ENCODE measurements around the gene AK3.
"Not testable (repeated sequence)": the region's sequence is repeated elsewhere in the genome, so short reads cannot be mapped to it uniquely, and the experiment has no call there.

AK3 gene

GRCh38 chr9:4740638-4741364, at the start of gene AK3:
Gene AK3, minus strand, starts transcription at chr9:4741202. Its CDS starts 115 bp downstream, at chr9:4741087.
- DNase-seq (ENCODE audit: low spot score): peak; percentile 68

GRCh38 chr9:4788703-4789102, 47.7 kb upstream of the AK3 start:
- no peak for DNase-seq (ENCODE audit: low spot score)

GRCh38 chr9:4787876-4788275, 46.9 kb upstream of the AK3 start:
- DNase-seq (ENCODE audit: low spot score): no peak

GRCh38 chr9:4786599-4786998, 45.6 kb upstream of the AK3 start:
- no peak for DNase-seq (ENCODE audit: low spot score)

GRCh38 chr9:4784403-4784802, 43.4 kb upstream of the AK3 start:
- DNase-seq (ENCODE audit: low spot score): no peak

GRCh38 chr9:4783191-4783590, 42.2 kb upstream of the AK3 start:
- DNase-seq (ENCODE audit: low spot score): not testable (repeated sequence)

- no peak for DNase-seq (ENCODE audit: low spot score)
Observed at GRCh38 chr9:4781408-4781807, 40.4 kb upstream of the AK3 start.

- no peak for DNase-seq (ENCODE audit: low spot score)
Observed at GRCh38 chr9:4780651-4781050, 39.6 kb upstream of the AK3 start.

- DNase-seq (ENCODE audit: low spot score): not testable (repeated sequence)
Observed at GRCh38 chr9:4774958-4775357, 34.0 kb upstream of the AK3 start.

- DNase-seq (ENCODE audit: low spot score): no peak
Observed at GRCh38 chr9:4774209-4774608, 33.2 kb upstream of the AK3 start.

GRCh38 chr9:4771788-4772187, 30.8 kb upstream of the AK3 start:
- no peak for DNase-seq (ENCODE audit: low spot score)

GRCh38 chr9:4769321-4770080, 28.5 kb upstream of the AK3 start:
- DNase-seq (ENCODE audit: low spot score): no peak

- DNase-seq (ENCODE audit: low spot score): no peak
Observed at GRCh38 chr9:4768681-4769080, 27.7 kb upstream of the AK3 start.

GRCh38 chr9:4764033-4764432, 23.0 kb upstream of the AK3 start:
- no peak for DNase-seq (ENCODE audit: low spot score)

- no peak for DNase-seq (ENCODE audit: low spot score)
Observed at GRCh38 chr9:4762886-4763541, 22.0 kb upstream of the AK3 start.

GRCh38 chr9:4762108-4762885, 21.3 kb upstream of the AK3 start:
- DNase-seq (ENCODE audit: low spot score): peak; percentile 13

GRCh38 chr9:4760122-4760521, 19.1 kb upstream of the AK3 start:
- no peak for DNase-seq (ENCODE audit: low spot score)

GRCh38 chr9:4756420-4756819, 15.4 kb upstream of the AK3 start:
- DNase-seq (ENCODE audit: low spot score): no peak

GRCh38 chr9:4755026-4755609, 14.1 kb upstream of the AK3 start:
- no peak for DNase-seq (ENCODE audit: low spot score)

GRCh38 chr9:4754530-4754929, 13.5 kb upstream of the AK3 start:
- DNase-seq (ENCODE audit: low spot score): not testable (repeated sequence)

GRCh38 chr9:4750023-4750673, 9.1 kb upstream of the AK3 start:
- no peak for DNase-seq (ENCODE audit: low spot score)

Measured in HuH-7.5 (cell line).